ENCODE data around the gene WBP1L.

WBP1L gene

GRCh38 chr10:102729029-102730026, 14.4 kb upstream of the WBP1L start:
- no peaks in the 10 kb centered on the region for H3K27me3 ChIP-seq (ENCODE audit: insufficient read depth, poor library complexity, severe bottlenecking)

GRCh38 chr10:102731222-102731800, 12.4 kb upstream of the WBP1L start:
- DNase-seq (ENCODE audit: low read depth in 1 of 2, low spot score in 1 of 2), result no peak
- Histone ChIP-seq H3K4me3 (replicated peaks; ENCODE audit: insufficient read depth, low read length) (no peak overlapping the region), H3K27ac (replicated peaks) (no peak overlapping the region), H3K27me3 (ENCODE audit: insufficient read depth, poor library complexity, severe bottlenecking) (no peaks in the 10 kb centered on the region)
- TF ChIP-seq POLR2AphosphoS5 (IDR thresholded peaks at IDR 0.05; ENCODE audit: low read depth) (no peak), CTCF (IDR thresholded peaks at IDR 0.05; ENCODE audit: insufficient read depth, low read length) (no peak), SPI1 (IDR thresholded peaks at IDR 0.05; ENCODE audit: borderline replicate concordance, low read depth) (no peak), REST (IDR thresholded peaks at IDR 0.05; ENCODE audit: insufficient replicate concordance, low read depth) (no peak), GABPA (IDR thresholded peaks at IDR 0.05; ENCODE audit: low read depth) (no peak)

More at GRCh38 chr10:102729029-102730026, 14.4 kb upstream of the WBP1L start:
- TF ChIP-seq SPI1 (IDR thresholded peaks at IDR 0.05; ENCODE audit: borderline replicate concordance, low read depth), result peak; percentile 22; the same call in 1 of the 2 replicates
- peak; percentile 88 for TF ChIP-seq CTCF (IDR thresholded peaks at IDR 0.05; ENCODE audit: insufficient read depth, low read length)
- TF ChIP-seq POLR2AphosphoS5 (IDR thresholded peaks at IDR 0.05; ENCODE audit: low read depth), result peak; percentile 90
- no peak for TF ChIP-seq GABPA (IDR thresholded peaks at IDR 0.05; ENCODE audit: low read depth)
- no peak for TF ChIP-seq REST (IDR thresholded peaks at IDR 0.05; ENCODE audit: insufficient replicate concordance, low read depth)
- no peak overlapping the region for H3K4me3 ChIP-seq (replicated peaks; ENCODE audit: insufficient read depth, low read length)
- peak overlapping the region; percentile 17 for H3K27ac ChIP-seq (replicated peaks)
- DNase-seq (ENCODE audit: low read depth in 1 of 2, low spot score in 1 of 2), result peak in 1 of 2 experiments; percentile 83

GRCh38 chr10:102732661-102733060, 11.1 kb upstream of the WBP1L start:
- no peak overlapping the region for H3K27ac ChIP-seq (replicated peaks)
- DNase-seq (ENCODE audit: low read depth in 1 of 2, low spot score in 1 of 2), result no peak
- no peak overlapping the region for H3K4me3 ChIP-seq (replicated peaks; ENCODE audit: insufficient read depth, low read length)
- H3K27me3 ChIP-seq (ENCODE audit: insufficient read depth, poor library complexity, severe bottlenecking), result no peaks in the 10 kb centered on the region
- TF ChIP-seq CTCF (IDR thresholded peaks at IDR 0.05; ENCODE audit: insufficient read depth, low read length), result no peak
- no peak for TF ChIP-seq GABPA (IDR thresholded peaks at IDR 0.05; ENCODE audit: low read depth)
- TF ChIP-seq REST (IDR thresholded peaks at IDR 0.05; ENCODE audit: insufficient replicate concordance, low read depth), result no peak
- TF ChIP-seq SPI1 (IDR thresholded peaks at IDR 0.05; ENCODE audit: borderline replicate concordance, low read depth), result no peak
- TF ChIP-seq POLR2AphosphoS5 (IDR thresholded peaks at IDR 0.05; ENCODE audit: low read depth), result no peak

Data from HL-60 (cell line).